ENCODE results near the gene DPH1.

DPH1 gene

DNA sequence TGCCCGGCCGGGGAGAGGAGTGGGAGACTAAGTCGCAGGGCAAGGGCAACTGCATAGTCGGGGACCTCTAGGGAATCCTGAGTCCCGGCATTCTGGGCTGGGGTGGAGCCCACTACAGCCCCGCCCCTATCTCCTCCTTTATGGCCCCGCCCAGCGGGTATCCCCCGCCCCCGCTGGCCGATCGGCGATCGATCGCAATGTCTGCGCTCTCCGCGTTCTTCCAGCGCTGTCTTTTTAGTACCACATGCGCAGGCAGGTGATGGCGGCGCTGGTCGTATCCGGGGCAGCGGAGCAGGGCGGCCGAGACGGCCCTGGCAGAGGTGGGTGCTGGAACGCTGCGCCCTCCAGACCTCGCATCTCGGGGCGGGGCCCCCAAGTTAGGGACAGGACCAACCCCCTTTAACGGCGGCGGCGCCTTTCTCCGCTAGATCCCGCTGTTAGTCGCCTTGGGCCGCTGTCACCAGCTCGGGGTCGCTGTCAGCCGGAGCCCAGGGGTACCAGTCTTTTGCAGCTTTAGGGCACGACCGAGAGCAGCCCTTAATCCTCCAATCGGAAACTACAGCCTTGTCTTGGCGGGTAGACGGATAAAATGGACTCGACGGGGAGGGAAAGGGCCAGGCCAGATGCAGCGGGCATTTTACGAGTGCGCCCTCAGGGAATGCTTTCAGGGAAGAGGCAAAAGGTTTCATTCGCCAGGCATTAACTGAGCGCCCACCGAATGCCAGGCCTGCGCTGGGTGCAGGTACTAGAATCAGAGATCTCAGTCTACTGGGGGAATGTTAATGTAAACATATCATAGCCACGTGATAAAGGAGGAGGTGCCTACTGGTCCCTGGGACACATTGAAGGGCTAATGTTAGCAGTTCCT is at the start of gene DPH1 (continued):
- TF ChIP-seq REST (tag by site-specific recombination; IDR thresholded peaks at IDR 0.05) (peak; percentile 81), ZNF664 (tag by site-specific recombination; IDR thresholded peaks at IDR 0.05) (no peak), KLF9 (tag by site-specific recombination; IDR thresholded peaks at IDR 0.05; ENCODE audit: low read depth) (peak; percentile 68), PRDM1 (tag by site-specific recombination; IDR thresholded peaks at IDR 0.05) (no peak), ZNF10 (tag by site-specific recombination; IDR thresholded peaks at IDR 0.05) (peak; percentile 81; the same call in 1 of the 2 replicates), ZNF560 (tag by site-specific recombination; IDR thresholded peaks at IDR 0.05; ENCODE audit: borderline replicate concordance) (no peak), SCRT1 (tag by site-specific recombination; IDR thresholded peaks at IDR 0.05; ENCODE audit: borderline replicate concordance) (no peak), GLIS2 (tag by site-specific recombination; IDR thresholded peaks at IDR 0.05) (peak; percentile 65), ZNF791 (tag by site-specific recombination; IDR thresholded peaks at IDR 0.05) (no peak), BCL11B (tag by site-specific recombination; IDR thresholded peaks at IDR 0.05; ENCODE audit: low read depth) (no peak), ZNF155 (tag by site-specific recombination; IDR thresholded peaks at IDR 0.05) (no peak), ZNF837 (tag by site-specific recombination; IDR thresholded peaks at IDR 0.05) (no peak), KLF1 (tag by site-specific recombination; IDR thresholded peaks at IDR 0.05) (peak; percentile 84), ZNF23 (tag by site-specific recombination; IDR thresholded peaks at IDR 0.05; ENCODE audit: borderline replicate concordance) (no peak), PRDM2 (tag by site-specific recombination; IDR thresholded peaks at IDR 0.05; ENCODE audit: borderline replicate concordance) (no peak), ZNF501 (tag by site-specific recombination; IDR thresholded peaks at IDR 0.05) (peak; percentile 56; the same call in 1 of the 2 replicates), ZFP41 (tag by site-specific recombination; IDR thresholded peaks at IDR 0.05; ENCODE audit: borderline replicate concordance) (no peak), ZNF596 (tag by site-specific recombination; IDR thresholded peaks at IDR 0.05) (no peak), ZNF544 (tag by site-specific recombination; IDR thresholded peaks at IDR 0.05) (no peak), ZBTB44 (tag by site-specific recombination; IDR thresholded peaks at IDR 0.05) (peak; percentile 66; the same call in 1 of the 2 replicates), ZNF416 (tag by site-specific recombination; IDR thresholded peaks at IDR 0.05) (no peak), ZNF274 (IDR thresholded peaks at IDR 0.05; ENCODE audit: low read length) (no peak), ZNF274 (tag by site-specific recombination; IDR thresholded peaks at IDR 0.05; ENCODE audit: borderline replicate concordance) (no peak), ZNF2 (tag by site-specific recombination; IDR thresholded peaks at IDR 0.05) (0 out of 2 replicates have a peak, but pooled peaks have one; percentile 32), ZNF473 (tag by site-specific recombination; IDR thresholded peaks at IDR 0.05) (no peak)
- TF ChIP-seq, protein P1, sequence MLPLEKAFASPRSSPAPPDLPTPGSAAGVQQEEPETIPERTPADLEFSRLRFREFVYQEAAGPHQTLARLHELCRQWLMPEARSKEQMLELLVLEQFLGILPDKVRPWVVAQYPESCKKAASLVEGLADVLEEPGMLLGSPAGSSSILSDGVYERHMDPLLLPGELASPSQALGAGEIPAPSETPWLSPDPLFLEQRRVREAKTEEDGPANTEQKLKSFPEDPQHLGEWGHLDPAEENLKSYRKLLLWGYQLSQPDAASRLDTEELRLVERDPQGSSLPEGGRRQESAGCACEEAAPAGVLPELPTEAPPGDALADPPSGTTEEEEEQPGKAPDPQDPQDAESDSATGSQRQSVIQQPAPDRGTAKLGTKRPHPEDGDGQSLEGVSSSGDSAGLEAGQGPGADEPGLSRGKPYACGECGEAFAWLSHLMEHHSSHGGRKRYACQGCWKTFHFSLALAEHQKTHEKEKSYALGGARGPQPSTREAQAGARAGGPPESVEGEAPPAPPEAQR (tag by site-specific recombination; IDR thresholded peaks at IDR 0.05), result 0 out of 2 replicates have a peak, but pooled peaks have one; percentile 20

All from HEK293 (cell line).